ENCODE results near the gene INSM1.

INSM1 gene
- total RNA-seq, result 0 reads per million in 3 donors

GRCh38 chr20:20367575-20368417 lies at the start of gene INSM1:
Gene INSM1, plus strand, starts transcription at chr20:20368104. Its CDS starts 164 bp downstream, at chr20:20368268.
- peaks cover 7% of the 10 kb centered on the region for H3K4me1 ChIP-seq (ENCODE audit: control insufficient read depth, insufficient read depth, low read length, poor library complexity, severe bottlenecking)

GRCh38 chr20:20318365-20319161 lies 49.3 kb upstream of the INSM1 start:
- H3K27ac ChIP-seq (ENCODE audit: insufficient read depth, low read length, poor library complexity, severe bottlenecking), result no peak overlapping the region
- DNase-seq, result no peak
- no peaks in the 10 kb centered on the region for H3K27me3 ChIP-seq (replicated peaks; ENCODE audit: control insufficient read depth, insufficient read depth, low read length, poor library complexity, severe bottlenecking)

More at GRCh38 chr20:20367575-20368417, at the start of gene INSM1:
- Histone ChIP-seq H3K27ac (ENCODE audit: insufficient read depth, low read length, poor library complexity, severe bottlenecking) (no peak within 1 kb of the TSS), H3K9me3 (ENCODE audit: control insufficient read depth, low read length) (no peaks in the 10 kb centered on the region), H3K27me3 (replicated peaks; ENCODE audit: control insufficient read depth, insufficient read depth, low read length, poor library complexity, severe bottlenecking) (peaks cover 18% of the 10 kb centered on the region), H3K36me3 (ENCODE audit: control insufficient read depth, insufficient read depth, low read length) (no peaks in the 10 kb centered on the region), H3K4me3 (ENCODE audit: insufficient read depth, low read depth, low read length, poor library complexity, severe bottlenecking) (no peak within 1 kb of the TSS)
- DNase-seq, result no peak

DNA sequence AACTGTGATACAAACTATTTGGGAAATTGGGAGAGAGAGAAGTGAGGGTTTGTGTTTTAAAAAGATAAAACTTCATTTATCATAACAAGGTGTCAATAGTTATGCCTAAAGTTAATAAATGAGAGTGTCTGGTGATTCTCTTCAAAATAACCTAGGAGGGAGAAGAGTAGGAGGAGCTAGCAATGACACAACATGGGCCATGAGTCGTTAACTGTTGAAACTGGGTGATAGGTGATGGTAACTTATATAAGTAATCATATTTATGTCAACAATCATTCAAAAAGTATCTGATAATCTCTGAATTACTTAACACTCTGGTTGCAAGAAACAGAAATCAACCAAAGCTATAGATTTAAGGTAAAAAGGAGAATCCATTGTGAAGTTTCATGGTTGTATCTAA lies 46.8 kb upstream of the INSM1 start:
- Histone ChIP-seq H3K27ac (ENCODE audit: insufficient read depth, low read length, poor library complexity, severe bottlenecking) (no peak overlapping the region), H3K9me3 (ENCODE audit: control insufficient read depth, low read length) (no peaks in the 10 kb centered on the region), H3K27me3 (replicated peaks; ENCODE audit: control insufficient read depth, insufficient read depth, low read length, poor library complexity, severe bottlenecking) (no peaks in the 10 kb centered on the region), H3K36me3 (ENCODE audit: control insufficient read depth, insufficient read depth, low read length) (no peaks in the 10 kb centered on the region), H3K4me3 (ENCODE audit: insufficient read depth, low read depth, low read length, poor library complexity, severe bottlenecking) (no peak overlapping the region), H3K4me1 (ENCODE audit: control insufficient read depth, insufficient read depth, low read length, poor library complexity, severe bottlenecking) (no peaks in the 10 kb centered on the region)
- DNase-seq, result no peak

More at GRCh38 chr20:20318365-20319161, 49.3 kb upstream of the INSM1 start:
- H3K36me3 ChIP-seq (ENCODE audit: control insufficient read depth, insufficient read depth, low read length), result no peaks in the 10 kb centered on the region
- no peaks in the 10 kb centered on the region for H3K9me3 ChIP-seq (ENCODE audit: control insufficient read depth, low read length)
- H3K4me1 ChIP-seq (ENCODE audit: control insufficient read depth, insufficient read depth, low read length, poor library complexity, severe bottlenecking), result no peaks in the 10 kb centered on the region
- H3K4me3 ChIP-seq (ENCODE audit: insufficient read depth, low read depth, low read length, poor library complexity, severe bottlenecking), result no peak overlapping the region

DNA sequence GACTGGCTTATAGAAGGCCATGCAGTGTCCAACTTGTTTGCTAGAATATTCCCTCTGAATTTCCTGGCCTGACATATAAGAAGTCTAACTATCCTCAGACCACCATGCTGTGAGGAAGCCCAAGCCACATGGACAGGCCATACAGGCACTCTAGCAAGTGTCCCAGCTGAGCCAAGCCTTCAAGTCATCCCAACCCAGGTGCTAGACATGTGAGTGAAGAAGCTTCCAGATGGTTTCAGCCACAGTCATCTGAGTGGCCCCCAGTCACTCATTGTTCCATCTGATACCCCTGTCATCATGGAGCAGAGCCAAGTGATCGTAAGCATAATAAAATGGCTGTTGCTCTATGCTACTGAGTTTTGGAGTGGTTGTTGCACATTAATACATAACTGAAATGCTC lies 46.0 kb upstream of the INSM1 start:
- no peak overlapping the region for H3K27ac ChIP-seq (ENCODE audit: insufficient read depth, low read length, poor library complexity, severe bottlenecking)
- no peaks in the 10 kb centered on the region for H3K27me3 ChIP-seq (replicated peaks; ENCODE audit: control insufficient read depth, insufficient read depth, low read length, poor library complexity, severe bottlenecking)
- no peak overlapping the region for H3K4me3 ChIP-seq (ENCODE audit: insufficient read depth, low read depth, low read length, poor library complexity, severe bottlenecking)
- H3K4me1 ChIP-seq (ENCODE audit: control insufficient read depth, insufficient read depth, low read length, poor library complexity, severe bottlenecking), result no peaks in the 10 kb centered on the region
- no peak for DNase-seq
- H3K9me3 ChIP-seq (ENCODE audit: control insufficient read depth, low read length), result no peaks in the 10 kb centered on the region
- H3K36me3 ChIP-seq (ENCODE audit: control insufficient read depth, insufficient read depth, low read length), result no peaks in the 10 kb centered on the region

DNA sequence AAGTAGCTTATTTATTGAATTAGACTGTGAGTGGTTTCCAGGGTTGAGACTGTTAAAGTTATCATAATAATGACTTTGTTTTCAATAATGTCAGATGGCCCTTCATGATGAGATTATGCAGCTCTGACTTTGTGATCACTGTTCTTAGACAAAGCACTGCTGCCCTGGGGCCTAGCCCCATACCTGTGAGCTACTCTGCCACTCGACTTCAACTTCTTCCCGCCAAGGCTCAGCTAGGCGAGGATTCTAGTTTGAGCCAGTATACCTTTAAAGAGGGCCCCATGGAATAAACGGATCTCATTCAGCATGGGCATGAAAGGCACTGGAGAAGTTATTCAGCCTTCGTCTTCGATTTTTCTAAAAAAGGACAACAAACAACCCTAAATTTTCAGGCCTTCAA lies 45.0 kb upstream of the INSM1 start:
- Histone ChIP-seq H3K27ac (ENCODE audit: insufficient read depth, low read length, poor library complexity, severe bottlenecking) (no peak overlapping the region), H3K9me3 (ENCODE audit: control insufficient read depth, low read length) (no peaks in the 10 kb centered on the region), H3K4me3 (ENCODE audit: insufficient read depth, low read depth, low read length, poor library complexity, severe bottlenecking) (no peak overlapping the region), H3K27me3 (replicated peaks; ENCODE audit: control insufficient read depth, insufficient read depth, low read length, poor library complexity, severe bottlenecking) (no peaks in the 10 kb centered on the region), H3K4me1 (ENCODE audit: control insufficient read depth, insufficient read depth, low read length, poor library complexity, severe bottlenecking) (no peaks in the 10 kb centered on the region), H3K36me3 (ENCODE audit: control insufficient read depth, insufficient read depth, low read length) (no peaks in the 10 kb centered on the region)
- DNase-seq, result no peak

- Histone ChIP-seq H3K27me3 (replicated peaks; ENCODE audit: control insufficient read depth, insufficient read depth, low read length, poor library complexity, severe bottlenecking) (no peaks in the 10 kb centered on the region), H3K9me3 (ENCODE audit: control insufficient read depth, low read length) (no peaks in the 10 kb centered on the region), H3K36me3 (ENCODE audit: control insufficient read depth, insufficient read depth, low read length) (no peaks in the 10 kb centered on the region), H3K27ac (ENCODE audit: insufficient read depth, low read length, poor library complexity, severe bottlenecking) (no peak overlapping the region), H3K4me3 (ENCODE audit: insufficient read depth, low read depth, low read length, poor library complexity, severe bottlenecking) (no peak overlapping the region), H3K4me1 (ENCODE audit: control insufficient read depth, insufficient read depth, low read length, poor library complexity, severe bottlenecking) (no peaks in the 10 kb centered on the region)
- no peak for DNase-seq
Measured at GRCh38 chr20:20327746-20328145, 40.2 kb upstream of the INSM1 start.

DNA sequence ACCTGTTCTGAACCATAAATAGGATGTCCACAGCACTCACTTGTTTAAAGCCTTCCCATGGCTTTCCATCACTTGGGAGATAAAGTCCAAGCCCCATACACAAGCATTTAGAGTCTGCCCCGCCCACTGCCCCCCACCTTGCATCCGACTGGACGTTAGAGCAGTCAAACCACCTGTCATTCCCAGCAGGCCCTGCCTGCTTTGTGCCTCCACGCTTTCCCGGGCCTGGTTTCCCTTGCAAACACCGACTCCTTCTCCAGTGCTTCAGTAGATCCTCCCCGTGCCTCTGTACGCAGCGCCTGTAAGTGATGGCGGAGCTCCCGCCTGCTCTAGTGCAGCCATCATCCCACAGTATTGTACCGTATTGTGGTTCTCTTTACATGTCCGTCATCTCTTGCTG lies 38.3 kb upstream of the INSM1 start:
- Histone ChIP-seq H3K4me3 (ENCODE audit: insufficient read depth, low read depth, low read length, poor library complexity, severe bottlenecking) (no peak overlapping the region), H3K9me3 (ENCODE audit: control insufficient read depth, low read length) (no peaks in the 10 kb centered on the region)
- no peak for DNase-seq

GRCh38 chr20:20331156-20331555 lies 36.7 kb upstream of the INSM1 start:
- Histone ChIP-seq H3K9me3 (ENCODE audit: control insufficient read depth, low read length) (no peaks in the 10 kb centered on the region), H3K4me1 (ENCODE audit: control insufficient read depth, insufficient read depth, low read length, poor library complexity, severe bottlenecking) (no peaks in the 10 kb centered on the region), H3K36me3 (ENCODE audit: control insufficient read depth, insufficient read depth, low read length) (no peaks in the 10 kb centered on the region), H3K27ac (ENCODE audit: insufficient read depth, low read length, poor library complexity, severe bottlenecking) (no peak overlapping the region), H3K27me3 (replicated peaks; ENCODE audit: control insufficient read depth, insufficient read depth, low read length, poor library complexity, severe bottlenecking) (no peaks in the 10 kb centered on the region), H3K4me3 (ENCODE audit: insufficient read depth, low read depth, low read length, poor library complexity, severe bottlenecking) (no peak overlapping the region)
- no peak for DNase-seq

More for the DNA sequence above, 38.3 kb upstream of the INSM1 start:
- H3K36me3 ChIP-seq (ENCODE audit: control insufficient read depth, insufficient read depth, low read length), result no peaks in the 10 kb centered on the region
- H3K27ac ChIP-seq (ENCODE audit: insufficient read depth, low read length, poor library complexity, severe bottlenecking), result no peak overlapping the region
- no peaks in the 10 kb centered on the region for H3K27me3 ChIP-seq (replicated peaks; ENCODE audit: control insufficient read depth, insufficient read depth, low read length, poor library complexity, severe bottlenecking)
- H3K4me1 ChIP-seq (ENCODE audit: control insufficient read depth, insufficient read depth, low read length, poor library complexity, severe bottlenecking), result no peaks in the 10 kb centered on the region

- Histone ChIP-seq H3K36me3 (ENCODE audit: control insufficient read depth, insufficient read depth, low read length) (no peaks in the 10 kb centered on the region), H3K27me3 (replicated peaks; ENCODE audit: control insufficient read depth, insufficient read depth, low read length, poor library complexity, severe bottlenecking) (no peaks in the 10 kb centered on the region), H3K4me1 (ENCODE audit: control insufficient read depth, insufficient read depth, low read length, poor library complexity, severe bottlenecking) (no peaks in the 10 kb centered on the region), H3K27ac (ENCODE audit: insufficient read depth, low read length, poor library complexity, severe bottlenecking) (no peak overlapping the region), H3K9me3 (ENCODE audit: control insufficient read depth, low read length) (no peaks in the 10 kb centered on the region), H3K4me3 (ENCODE audit: insufficient read depth, low read depth, low read length, poor library complexity, severe bottlenecking) (no peak overlapping the region)
- DNase-seq, result no peak
Measured at GRCh38 chr20:20331817-20332216, 36.1 kb upstream of the INSM1 start.

GRCh38 chr20:20333866-20334265 lies 34.0 kb upstream of the INSM1 start:
- DNase-seq, result no peak
- no peaks in the 10 kb centered on the region for H3K36me3 ChIP-seq (ENCODE audit: control insufficient read depth, insufficient read depth, low read length)
- H3K4me3 ChIP-seq (ENCODE audit: insufficient read depth, low read depth, low read length, poor library complexity, severe bottlenecking), result no peak overlapping the region
- no peaks in the 10 kb centered on the region for H3K27me3 ChIP-seq (replicated peaks; ENCODE audit: control insufficient read depth, insufficient read depth, low read length, poor library complexity, severe bottlenecking)
- no peaks in the 10 kb centered on the region for H3K9me3 ChIP-seq (ENCODE audit: control insufficient read depth, low read length)
- no peak overlapping the region for H3K27ac ChIP-seq (ENCODE audit: insufficient read depth, low read length, poor library complexity, severe bottlenecking)
- H3K4me1 ChIP-seq (ENCODE audit: control insufficient read depth, insufficient read depth, low read length, poor library complexity, severe bottlenecking), result no peaks in the 10 kb centered on the region

Data from effector memory CD4-positive, alpha-beta T cell (primary cell).